Thymus (tissue), 11 donors: Measurements from ENCODE around the gene PPBP. TPM values are rescaled to one million over a fixed set of nuclear protein-coding genes. Genes with fewer than 3 reads are reported as not detected.
A peak's percentile ranks its signal among the peaks of the same experiment; 100 is the strongest.

ENCODE experiments used
- DNase-seq, 9 donors: peaks; one replicate each; pipeline ENCODE4 v3.0.0-alpha.2; 2013; ENCODE audit warnings: low spot score in 9 of 9, low read depth in 6 of 9, missing footprints in 1 of 9
- H3K27ac ChIP-seq, 2 donors: one replicate each; pipeline ENCODE4 v1.5.1; 2013; ENCODE audit warnings: control low read depth in 1 of 2, low read depth in 1 of 2, low read length in 1 of 2, mild to moderate bottlenecking in 1 of 2, moderate library complexity in 1 of 2
- H3K27me3 ChIP-seq, 2 donors: one replicate each; pipeline ENCODE4 v1.5.1; 2013; ENCODE audit warnings: low read length in 1 of 2; ENCODE audit not compliant: control insufficient read depth in 2 of 2, insufficient read depth in 1 of 2
- H3K36me3 ChIP-seq, 2 donors: one replicate each; pipeline ENCODE4 v1.5.1; 2013; ENCODE audit warnings: low read length in 1 of 2, mild to moderate bottlenecking in 1 of 2, moderate library complexity in 1 of 2; ENCODE audit not compliant: control insufficient read depth in 2 of 2, insufficient read depth in 2 of 2
- H3K4me1 ChIP-seq, 2 donors: one replicate each; pipeline ENCODE4 v1.5.1; 2013; ENCODE audit warnings: low read length in 2 of 2; ENCODE audit not compliant: control insufficient read depth in 2 of 2, insufficient read depth in 2 of 2
- H3K4me3 ChIP-seq, 2 donors: one replicate each; pipeline ENCODE4 v1.5.1; 2013; ENCODE audit warnings: low read length in 2 of 2, control low read depth in 1 of 2, mild to moderate bottlenecking in 1 of 2
- H3K9me3 ChIP-seq, 2 donors: one replicate each; pipeline ENCODE4 v1.5.1; 2013; ENCODE audit warnings: low read length in 1 of 2, mild to moderate bottlenecking in 1 of 2; ENCODE audit not compliant: control insufficient read depth in 2 of 2, insufficient read depth in 1 of 2
- WGBS: extraction: QIAGEN DNeasy Blood & Tissue Kit; methylation state at CpG from one replicate; pipeline ENCODE4 v1.1.7; 2013; 5-methylcytosine and 5-hydroxymethylcytosine counted together
- polyA plus RNA-seq: library from polyadenylated mRNA; stranded (reverse); fragments of 200-250 nt; gene quantifications from one replicate; pipeline ENCODE4 v1.2.3, GENCODE V29; 2013
- total RNA-seq: library from RNA; stranded (reverse); fragments of 120-200 nt; gene quantifications from one replicate; pipeline ENCODE4 v1.2.4, GENCODE V29; 2013
- donor health status: healthy.

Gene PPBP
- total and polyA plus RNA-seq, 2 donors = 3.2 to 3.7 TPM

DNA sequence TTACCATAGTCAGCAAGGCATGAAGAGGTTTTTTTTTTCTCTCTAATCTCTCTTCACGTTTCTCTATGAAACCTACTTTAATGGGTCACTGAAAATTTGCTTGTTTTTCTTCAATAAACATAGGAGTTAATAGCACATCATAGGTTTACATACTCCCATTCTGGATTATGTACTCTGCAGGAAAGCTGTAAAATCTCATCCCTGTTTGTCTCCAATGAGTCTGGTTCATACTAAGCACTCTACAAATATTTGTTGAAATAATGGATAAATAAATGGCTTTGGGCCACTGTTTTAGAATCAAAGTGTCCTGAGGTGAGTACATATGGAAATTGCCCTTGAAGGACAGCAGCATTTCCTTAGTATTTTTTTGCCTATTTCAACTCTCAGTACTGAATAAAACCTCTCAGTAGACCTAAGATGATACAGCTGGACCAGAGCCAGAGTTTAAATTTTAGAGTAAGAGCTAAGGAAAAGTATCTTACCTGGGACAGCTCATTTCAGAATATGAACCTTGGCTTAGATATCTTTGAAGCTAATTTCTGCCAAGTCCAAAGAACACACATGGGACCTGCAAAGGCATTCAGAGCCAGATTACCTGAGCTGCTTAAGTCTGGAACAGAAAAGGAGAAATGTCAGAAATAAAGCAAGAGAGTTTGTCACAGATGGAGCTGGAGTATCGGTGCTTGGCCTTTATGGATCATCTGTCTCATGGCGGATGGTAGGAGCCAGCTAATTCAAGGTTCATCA lies 40.6 kb downstream of the PPBP start:
- 87% methylated on average over 3 of the region's 3 CpGs for WGBS

DNA sequence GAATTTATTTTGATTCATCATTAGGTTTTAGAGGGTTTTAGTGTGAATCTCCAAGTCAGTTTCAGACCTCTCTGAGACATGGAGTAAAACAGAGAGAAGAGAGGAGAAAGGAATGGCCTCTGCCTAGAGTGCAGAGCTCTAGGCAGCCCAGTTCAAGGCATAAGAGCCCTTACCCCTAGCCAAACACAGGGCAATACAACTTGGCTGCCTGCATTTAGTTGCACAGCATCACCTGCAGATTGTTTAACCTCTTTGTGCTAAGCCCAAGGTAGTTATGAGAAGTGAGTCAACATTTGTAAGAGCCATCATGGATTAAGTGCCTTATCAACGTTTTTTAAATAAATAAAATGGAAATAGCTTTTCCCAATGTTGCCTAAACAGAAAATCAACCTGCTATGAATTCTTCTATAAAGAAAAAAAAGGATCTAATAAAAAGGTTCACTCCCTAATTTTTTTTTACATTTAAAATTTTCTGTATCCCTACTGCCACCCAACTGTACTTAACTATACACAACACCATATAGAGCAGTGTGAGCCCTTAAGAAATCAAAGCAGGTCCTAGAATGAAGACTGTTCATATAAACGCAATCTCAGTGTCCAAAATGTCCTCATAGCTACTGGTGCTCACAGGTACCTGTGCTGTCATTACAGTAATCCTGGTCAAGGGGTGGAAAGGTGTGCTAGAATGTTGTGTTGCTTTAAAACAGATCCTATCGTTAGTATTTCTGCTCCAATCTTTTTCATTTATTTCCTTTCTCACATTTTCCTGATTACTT lies 42.1 kb downstream of the PPBP start:
- WGBS = 98% methylated on average over 3 of the region's 3 CpGs
- no peak overlapping the region for H3K27ac ChIP-seq
- H3K36me3 ChIP-seq = no peaks in the 10 kb centered on the region
- no peaks in the 10 kb centered on the region for H3K9me3 ChIP-seq
- H3K4me1 ChIP-seq = peaks cover 4 to 9% of the 10 kb centered on the region in 2 donors
- no peak overlapping the region for H3K4me3 ChIP-seq
- DNase-seq = no peak
- H3K27me3 ChIP-seq = peaks cover 16 to 41% of the 10 kb centered on the region in 2 donors

More for the DNA sequence above, 40.6 kb downstream of the PPBP start:
- Histone ChIP-seq H3K9me3 (no peaks in the 10 kb centered on the region), H3K27ac (no peak overlapping the region), H3K36me3 (no peaks in the 10 kb centered on the region), H3K4me1 (peaks cover 4 to 9% of the 10 kb centered on the region in 2 donors), H3K4me3 (no peak overlapping the region), H3K27me3 (peaks cover 16 to 41% of the 10 kb centered on the region in 2 donors)
- DNase-seq = no peak

DNA sequence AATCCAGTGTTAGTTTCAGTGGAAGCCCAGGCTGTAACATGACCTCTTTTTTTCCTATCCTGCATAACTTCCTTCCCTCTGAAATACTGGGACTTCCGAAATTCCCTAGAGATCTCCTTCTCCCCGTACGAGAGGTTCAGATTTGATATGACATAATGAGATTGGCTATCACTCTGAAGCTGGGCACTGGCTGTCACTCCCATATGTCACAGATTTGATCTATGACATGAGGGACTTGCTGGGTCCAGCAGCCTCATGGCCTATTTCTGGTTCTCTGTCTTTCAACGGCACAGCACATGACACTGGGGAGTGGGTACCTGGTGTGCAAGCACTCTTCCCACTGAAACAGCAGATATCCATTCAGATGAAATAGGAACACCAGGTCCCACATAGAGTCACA lies 42.9 kb downstream of the PPBP start:
- Histone ChIP-seq H3K4me1 (peaks cover 4 to 9% of the 10 kb centered on the region in 2 donors), H3K27me3 (peaks cover 16 to 41% of the 10 kb centered on the region in 2 donors), H3K36me3 (no peaks in the 10 kb centered on the region), H3K9me3 (no peaks in the 10 kb centered on the region), H3K27ac (no peak overlapping the region), H3K4me3 (no peak overlapping the region)
- 96% methylated on average over 4 of the region's 4 CpGs for WGBS
- no peak for DNase-seq

DNA sequence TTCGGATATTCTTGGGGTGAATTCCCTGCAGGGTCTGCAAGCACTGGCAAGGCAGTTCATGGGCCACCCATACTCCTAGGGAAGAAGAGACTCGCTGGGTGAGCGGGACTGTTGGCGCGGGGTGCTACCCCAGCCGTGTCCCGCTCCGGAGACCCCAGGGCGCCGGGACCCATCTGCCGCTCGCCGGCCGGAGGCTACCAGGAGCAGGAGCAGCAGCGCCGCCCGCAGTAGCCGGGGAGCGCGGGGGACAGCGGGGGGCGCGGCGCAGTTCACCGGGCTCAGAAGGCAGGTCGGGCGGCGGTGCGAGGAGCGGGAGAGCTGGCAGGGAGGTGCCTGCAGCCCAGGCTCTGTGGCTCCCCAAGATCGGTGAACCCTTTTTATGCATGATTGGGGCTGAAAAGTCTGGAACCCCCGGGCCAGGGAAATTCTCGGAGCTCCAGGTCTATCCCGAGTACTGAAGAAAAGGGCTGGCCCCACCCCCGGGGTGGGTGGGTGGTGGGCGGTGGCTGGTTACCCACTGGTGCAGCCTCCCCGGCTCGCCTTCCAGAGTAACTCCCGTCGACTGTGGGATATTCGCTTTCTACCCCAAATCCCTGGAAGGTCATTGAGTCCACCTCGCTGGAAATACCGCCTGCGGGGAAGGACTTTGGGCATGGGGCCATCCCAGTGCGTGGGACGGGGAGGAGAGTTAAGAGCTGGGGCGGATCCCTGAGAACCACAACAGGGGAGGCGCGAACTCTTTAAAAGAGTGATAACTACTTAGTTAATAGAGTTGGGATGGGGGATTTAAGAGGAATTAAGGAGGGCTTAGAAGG lies 43.7 kb downstream of the PPBP start:
- Histone ChIP-seq H3K36me3 (no peaks in the 10 kb centered on the region), H3K27me3 (peaks cover 16 to 41% of the 10 kb centered on the region in 2 donors), H3K9me3 (no peaks in the 10 kb centered on the region), H3K4me1 (peaks cover 4 to 9% of the 10 kb centered on the region in 2 donors), H3K4me3 (peak overlapping the region in 1 of 2 donors; percentile 49), H3K27ac (no peak overlapping the region)
- peak in 3 of 9 donors; percentile 4 to 44 (median 16) for DNase-seq
- 11% methylated on average over 49 of the region's 49 CpGs for WGBS

DNA sequence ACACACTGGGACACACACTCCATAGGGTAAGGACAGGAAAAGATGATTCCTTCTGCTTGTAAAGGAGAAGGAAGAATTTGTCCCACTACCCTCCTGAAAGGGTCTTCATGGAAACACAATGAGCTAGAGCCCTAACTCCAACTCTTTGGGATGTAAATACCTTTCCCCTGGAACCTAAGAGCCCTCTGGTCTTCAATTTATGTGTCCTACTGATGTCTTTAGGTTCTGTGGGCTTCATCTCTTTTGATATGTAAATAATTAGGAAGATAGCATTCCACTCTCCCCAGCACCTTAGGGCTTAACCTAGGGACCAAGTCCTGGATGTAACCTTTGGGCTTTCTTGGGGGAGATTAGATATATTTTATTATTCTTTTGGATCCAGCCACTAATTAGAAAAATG lies 44.4 kb downstream of the PPBP start:
- peaks cover 4 to 9% of the 10 kb centered on the region in 2 donors for H3K4me1 ChIP-seq
- no peak overlapping the region for H3K4me3 ChIP-seq
- no peaks in the 10 kb centered on the region for H3K9me3 ChIP-seq
- peaks cover 16 to 41% of the 10 kb centered on the region in 2 donors for H3K27me3 ChIP-seq
- H3K27ac ChIP-seq = no peak overlapping the region
- DNase-seq = no peak
- no peaks in the 10 kb centered on the region for H3K36me3 ChIP-seq

DNA sequence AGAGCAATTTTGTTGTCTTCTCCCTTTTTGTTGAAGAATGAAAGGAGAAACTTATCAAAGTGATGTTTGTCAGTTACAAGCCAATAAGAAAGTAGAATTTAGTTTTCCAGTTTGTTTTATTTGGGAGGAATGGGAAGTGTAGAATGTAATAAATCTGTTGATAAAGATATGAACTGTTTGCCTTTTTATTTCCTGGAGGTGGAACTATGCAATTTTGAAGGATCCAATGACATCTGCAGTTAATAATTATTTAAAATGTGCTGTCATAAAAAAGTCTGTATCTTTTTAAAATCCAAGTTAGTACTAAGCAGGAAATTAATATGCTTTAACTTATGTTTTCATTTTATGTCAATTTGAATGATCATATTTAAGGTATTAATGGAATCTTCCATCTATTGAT lies 51.0 kb downstream of the PPBP start:
- Histone ChIP-seq H3K4me1 (no peaks in the 10 kb centered on the region), H3K4me3 (no peak overlapping the region), H3K36me3 (no peaks in the 10 kb centered on the region), H3K27me3 (no peaks in the 10 kb centered on the region), H3K27ac (no peak overlapping the region), H3K9me3 (no peaks in the 10 kb centered on the region)
- DNase-seq = no peak

Other genes with a start within 250 kb of the PPBP start
- gene CXCL8, start 247.6 kb downstream of the PPBP start, total RNA-seq = 3.7 TPM
- gene CXCL8, start 247.6 kb downstream of the PPBP start, polyA plus RNA-seq = 11.0 TPM
- gene CXCL6, start 151.5 kb downstream of the PPBP start, total RNA-seq = 0.85 TPM
- 10.3 TPM for gene CXCL6, start 151.5 kb downstream of the PPBP start, polyA plus RNA-seq
- gene PF4V1, start 134.9 kb downstream of the PPBP start, total RNA-seq = 0.14 TPM
- 0.57 TPM for gene PF4V1, start 134.9 kb downstream of the PPBP start, polyA plus RNA-seq
- 0.57 TPM for gene CXCL1, start 118.8 kb downstream of the PPBP start, total RNA-seq
- 37.7 TPM for gene CXCL1, start 118.8 kb downstream of the PPBP start, polyA plus RNA-seq
- gene PF4, start 6.2 kb downstream of the PPBP start, total RNA-seq = 0.71 TPM
- gene PF4, start 6.2 kb downstream of the PPBP start, polyA plus RNA-seq = 0.14 TPM
- 0.24 TPM for gene CXCL5, start 10.5 kb upstream of the PPBP start, total RNA-seq
- 1.9 TPM for gene CXCL5, start 10.5 kb upstream of the PPBP start, polyA plus RNA-seq
- 3.2 TPM for gene CXCL3, start 50.5 kb upstream of the PPBP start, total RNA-seq
- gene CXCL3, start 50.5 kb upstream of the PPBP start, polyA plus RNA-seq = 3.3 TPM
- gene CXCL2, start 111.0 kb upstream of the PPBP start, total RNA-seq = 0.94 TPM
- gene CXCL2, start 111.0 kb upstream of the PPBP start, polyA plus RNA-seq = 9.4 TPM
- gene MTHFD2L, start 169.9 kb upstream of the PPBP start, total RNA-seq = 33.8 TPM
- gene MTHFD2L, start 169.9 kb upstream of the PPBP start, polyA plus RNA-seq = 16.9 TPM